Caco-2 (cell line): ENCODE data around the gene PTGIS. TPM values are rescaled to one million over a fixed set of nuclear protein-coding genes. Genes with fewer than 3 reads are reported as not detected.
A peak's percentile ranks its signal among the peaks of the same experiment; 100 is the strongest.

Experiments used
- BruUV-seq: library from RNA; stranded (reverse); fragments of 400-500 nt; replicated peaks from 2 replicates; lab custom pipeline; 2021; lab: Mats Ljungman, UMichigan
- CTCF ChIA-PET: fragments of 300-600 bp; sonication (Branson Sonifier 250); formaldehyde crosslinking; loops from one replicate; lab custom pipeline; 2022; ENCODE audit warnings: antibody characterized with exemption; lab: Charles Lee
- POLR2A ChIA-PET: fragments of 300-600 bp; sonication (Branson Sonifier 250); formaldehyde crosslinking; loops from one replicate; lab custom pipeline; 2022; ENCODE audit warnings: antibody characterized with exemption; lab: Charles Lee
- DNase-seq, 2 experiments: peaks; one replicate each; pipeline versions ENCODE4 v3.0.0 to v3.0.0-alpha.2; 2020 to 2022
- H3K27me3 ChIP-seq: replicated peaks from 2 replicates; pipeline ENCODE4 v1.6.0; 2011; ENCODE audit warnings: low read length; ENCODE audit not compliant: control insufficient read depth, insufficient read depth
- H3K36me3 ChIP-seq: 2 replicates; pipeline ENCODE4 v1.5.1; 2011; ENCODE audit warnings: low read length; ENCODE audit not compliant: control insufficient read depth, insufficient read depth
- H3K4me1 ChIP-seq: fragments of 250-450 bp; sonication (Bioruptor Pico); 2 replicates; pipeline ENCODE4 v1.5.1; 2020; ENCODE audit warnings: mild to moderate bottlenecking
- H3K4me3 ChIP-seq: 2 replicates; pipeline ENCODE4 v1.5.1; 2011; ENCODE audit warnings: low read depth, mild to moderate bottlenecking, control low read depth, low read length
- H3K9me3 ChIP-seq: fragments of 250-450 bp; sonication (Bioruptor Pico); 2 replicates; pipeline ENCODE4 v1.5.1; 2020; ENCODE audit warnings: mild to moderate bottlenecking, moderate library complexity
- H3K27ac Mint-ChIP-seq: one replicate; pipeline ENCODE4 v1.8.0; 2022; ENCODE audit warnings: mixed read lengths; ENCODE audit not compliant: unreplicated experiment
- H3K27me3 Mint-ChIP-seq: one replicate; pipeline ENCODE4 v1.8.0; 2022; ENCODE audit warnings: mixed read lengths; ENCODE audit not compliant: insufficient read depth, unreplicated experiment
- H3K36me3 Mint-ChIP-seq: one replicate; pipeline ENCODE4 v1.8.0; 2022; ENCODE audit warnings: mild to moderate bottlenecking, mixed read lengths; ENCODE audit not compliant: insufficient read depth, unreplicated experiment
- H3K4me1 Mint-ChIP-seq: one replicate; pipeline ENCODE4 v1.8.0; 2022; ENCODE audit warnings: low read depth, mixed read lengths; ENCODE audit not compliant: unreplicated experiment
- H3K4me3 Mint-ChIP-seq: one replicate; pipeline ENCODE4 v1.8.0; 2022; ENCODE audit warnings: mild to moderate bottlenecking, moderate library complexity, mixed read lengths; ENCODE audit not compliant: unreplicated experiment
- H3K9me3 Mint-ChIP-seq: one replicate; pipeline ENCODE4 v1.8.0; 2022; ENCODE audit warnings: mixed read lengths; ENCODE audit not compliant: unreplicated experiment
- intact Hi-C: fragments of 100-400 bp; cut with micrococcal nuclease; formaldehyde crosslinking; loops from one replicate; pipeline ENCODE4 v1.10.0; 2022; ENCODE audit not compliant: unreplicated experiment
- total RNA-seq: library from RNA; stranded (reverse); gene quantifications from 2 replicates; pipeline ENCODE4 v1.2.3, GENCODE V29; 2022
- TF ChIP-seq, protein P1 (sequence below), 2 experiments: fragments of 200-600 bp in 1 of 2; IDR thresholded peaks; 1 replicate in 1 of 2; 2 replicates in 1 of 2; pipeline versions ENCODE4 v1.5.1 to v1.8.0; 2011 to 2022; ENCODE audit warnings: antibody characterized with exemption in 1 of 2, control low read depth in 1 of 2, inconsistent platforms in 1 of 2, low read depth in 1 of 2, low read length in 1 of 2, mild to moderate bottlenecking in 1 of 2, moderate library complexity in 1 of 2; ENCODE audit not compliant: insufficient read depth in 1 of 2, severe bottlenecking in 1 of 2, unreplicated experiment in 1 of 2

Gene PTGIS
- total RNA-seq, 1 experiment from 2014 or later: 2.7 TPM

DNA sequence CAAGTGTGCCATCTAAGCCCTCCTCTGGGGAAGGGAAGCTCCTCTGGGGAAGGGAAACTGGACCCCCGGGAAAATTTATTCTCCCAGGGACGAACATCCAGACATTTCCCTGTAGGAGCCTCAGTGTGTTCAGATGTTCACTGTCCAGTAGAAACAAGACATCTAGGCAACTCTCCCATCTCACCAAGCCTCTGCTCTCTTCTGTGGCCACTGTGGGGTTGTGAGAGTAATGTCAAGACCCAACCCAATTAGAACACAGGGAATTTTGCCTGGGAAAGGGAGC, 3.6 kb upstream of the PTGIS start:
- BruUV-seq: no TSS peak
- Histone ChIP-seq H3K36me3 (no peaks in the 10 kb centered on the region), H3K27me3 (no peaks in the 10 kb centered on the region), H3K9me3 (no peaks in the 10 kb centered on the region), H3K4me1 (peaks cover 7% of the 10 kb centered on the region; the same call in 1 of the 2 replicates), H3K4me3 (no peak overlapping the region)
- Mint-ChIP-seq H3K4me3 (no peak overlapping the region), H3K4me1 (peaks cover 16% of the 10 kb centered on the region), H3K9me3 (peaks cover 5% of the 10 kb centered on the region), H3K27me3 (no peaks in the 10 kb centered on the region), H3K27ac (no peak overlapping the region), H3K36me3 (no peaks in the 10 kb centered on the region)
- CTCF ChIA-PET: interaction anchor here (1.0 kb wide), 1 partner anchor 10 kb away, joined by 3 read pairs; no protein-coding TSS in a partner anchor
- no peak for DNase-seq
- TF ChIP-seq, protein P1, sequence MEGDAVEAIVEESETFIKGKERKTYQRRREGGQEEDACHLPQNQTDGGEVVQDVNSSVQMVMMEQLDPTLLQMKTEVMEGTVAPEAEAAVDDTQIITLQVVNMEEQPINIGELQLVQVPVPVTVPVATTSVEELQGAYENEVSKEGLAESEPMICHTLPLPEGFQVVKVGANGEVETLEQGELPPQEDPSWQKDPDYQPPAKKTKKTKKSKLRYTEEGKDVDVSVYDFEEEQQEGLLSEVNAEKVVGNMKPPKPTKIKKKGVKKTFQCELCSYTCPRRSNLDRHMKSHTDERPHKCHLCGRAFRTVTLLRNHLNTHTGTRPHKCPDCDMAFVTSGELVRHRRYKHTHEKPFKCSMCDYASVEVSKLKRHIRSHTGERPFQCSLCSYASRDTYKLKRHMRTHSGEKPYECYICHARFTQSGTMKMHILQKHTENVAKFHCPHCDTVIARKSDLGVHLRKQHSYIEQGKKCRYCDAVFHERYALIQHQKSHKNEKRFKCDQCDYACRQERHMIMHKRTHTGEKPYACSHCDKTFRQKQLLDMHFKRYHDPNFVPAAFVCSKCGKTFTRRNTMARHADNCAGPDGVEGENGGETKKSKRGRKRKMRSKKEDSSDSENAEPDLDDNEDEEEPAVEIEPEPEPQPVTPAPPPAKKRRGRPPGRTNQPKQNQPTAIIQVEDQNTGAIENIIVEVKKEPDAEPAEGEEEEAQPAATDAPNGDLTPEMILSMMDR (IDR thresholded peaks at IDR 0.05; ENCODE audit: insufficient read depth in 1 of 2, low read depth in 1 of 2, low read length in 1 of 2, severe bottlenecking in 1 of 2, unreplicated experiment in 1 of 2): no peak
- POLR2A ChIA-PET: no interaction called here
- intact Hi-C loops: loop anchor here (1.0 kb wide), 1 partner anchor 12 kb away; no protein-coding TSS in a partner anchor

DNA sequence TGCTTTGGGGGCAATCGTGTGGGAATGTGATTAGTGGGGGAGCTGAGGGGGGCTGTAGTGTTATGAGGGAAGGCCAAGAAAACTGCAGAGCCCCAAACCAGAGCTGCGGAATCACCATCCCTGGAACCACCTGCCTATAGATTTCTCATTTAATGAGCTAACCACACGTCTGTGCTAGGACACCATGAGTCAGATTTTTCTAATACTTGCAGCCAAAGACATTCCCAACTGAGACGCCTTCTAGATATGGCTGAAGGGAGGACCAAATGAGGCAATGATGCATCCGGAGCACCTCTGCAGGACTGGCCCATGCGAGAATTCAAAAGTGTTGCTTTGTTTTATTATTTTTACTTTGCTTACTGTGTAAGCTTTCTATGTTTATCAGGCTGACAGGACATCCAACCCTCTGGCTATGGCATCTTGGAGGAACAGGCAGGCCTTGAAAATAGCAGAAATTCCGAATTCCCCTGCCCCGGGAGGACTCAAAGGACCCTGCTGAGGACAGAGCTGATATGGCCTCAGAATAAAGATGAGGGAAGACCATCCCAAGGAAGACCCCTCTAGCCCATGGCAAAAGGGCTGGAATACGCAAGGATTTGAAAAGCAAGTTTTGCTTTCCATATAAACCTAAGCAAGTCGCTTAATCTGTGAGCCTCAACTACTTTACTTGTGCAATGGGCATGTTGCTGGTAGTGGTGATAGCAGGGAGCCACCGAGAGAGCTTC, 3.1 kb upstream of the PTGIS start:
- Histone ChIP-seq H3K27me3 (no peaks in the 10 kb centered on the region), H3K9me3 (no peaks in the 10 kb centered on the region), H3K4me1 (peaks cover 7% of the 10 kb centered on the region; the same call in 1 of the 2 replicates), H3K4me3 (no peak overlapping the region), H3K36me3 (no peaks in the 10 kb centered on the region)
- BruUV-seq: no TSS peak
- H3K4me1 Mint-ChIP-seq: peaks cover 21% of the 10 kb centered on the region
- intact Hi-C loops: loop anchor here (1.0 kb wide), 1 partner anchor 12 kb away; no protein-coding TSS in a partner anchor
- no peaks in the 10 kb centered on the region for H3K36me3 Mint-ChIP-seq
- H3K27ac Mint-ChIP-seq: no peak overlapping the region
- no peaks in the 10 kb centered on the region for H3K27me3 Mint-ChIP-seq
- TF ChIP-seq, protein P1 (IDR thresholded peaks at IDR 0.05; ENCODE audit: insufficient read depth in 1 of 2, low read depth in 1 of 2, low read length in 1 of 2, severe bottlenecking in 1 of 2, unreplicated experiment in 1 of 2): no peak
- POLR2A ChIA-PET: no interaction called here
- H3K4me3 Mint-ChIP-seq: no peak overlapping the region
- CTCF ChIA-PET: interaction anchor here (0.7 to 2.0 kb wide), 6 partner anchors 10 to 53 kb away, joined by 3 to 8 read pairs (median 6); no protein-coding TSS in a partner anchor
- H3K9me3 Mint-ChIP-seq: peaks cover under 1% of the 10 kb centered on the region
- peak in 1 of 2 experiments; percentile 34 for DNase-seq

DNA sequence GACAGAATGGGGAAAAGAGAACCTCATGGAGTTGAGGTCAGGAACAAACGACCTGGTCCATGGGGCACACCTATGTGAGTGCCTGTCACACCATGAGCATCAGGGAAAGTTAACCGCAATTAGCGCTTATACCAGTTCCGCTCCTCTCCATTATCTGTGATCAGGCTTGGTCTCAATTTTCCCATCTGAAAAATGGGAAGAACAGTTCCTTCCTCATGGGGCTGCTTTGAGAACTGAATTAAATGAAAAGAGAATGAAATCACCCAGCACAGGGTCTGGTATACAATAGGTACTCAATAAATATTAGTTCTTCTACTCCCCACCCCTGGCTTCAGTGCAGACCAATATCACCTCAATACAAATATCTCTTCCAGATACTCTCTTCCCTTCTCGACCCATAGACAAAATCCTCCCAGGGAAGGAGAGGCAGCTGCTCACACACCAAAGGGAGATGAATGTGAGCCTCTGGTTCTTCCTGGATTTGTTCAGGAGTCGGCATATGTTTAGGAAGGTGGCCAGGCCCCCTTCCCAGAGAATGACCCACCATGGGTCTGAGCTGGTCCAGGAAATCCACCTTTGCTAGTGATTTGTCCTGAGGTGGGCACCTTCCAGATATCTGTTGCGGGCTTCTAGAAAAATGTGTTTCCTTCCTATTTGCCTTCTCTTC, 2.4 kb upstream of the PTGIS start:
- no peaks in the 10 kb centered on the region for H3K27me3 ChIP-seq
- ChIA-PET POLR2A (interaction anchor here (0.6 to 1.3 kb wide), 2 partner anchors 13 to 885 kb away, joined by 3 to 4 read pairs; no protein-coding TSS in a partner anchor), CTCF (interaction anchor here (0.7 to 2.0 kb wide), 9 partner anchors 13 to 105 kb away, joined by 3 to 14 read pairs (median 6); no protein-coding TSS in a partner anchor)
- no peaks in the 10 kb centered on the region for H3K36me3 Mint-ChIP-seq
- H3K4me1 ChIP-seq: peaks cover 7% of the 10 kb centered on the region; the same call in 1 of the 2 replicates
- TF ChIP-seq, protein P1 (IDR thresholded peaks at IDR 0.05; ENCODE audit: insufficient read depth in 1 of 2, low read depth in 1 of 2, low read length in 1 of 2, severe bottlenecking in 1 of 2, unreplicated experiment in 1 of 2): no peak
- intact Hi-C loops: no loop called here
- H3K9me3 Mint-ChIP-seq: no peaks in the 10 kb centered on the region
- no peaks in the 10 kb centered on the region for H3K36me3 ChIP-seq
- H3K4me3 Mint-ChIP-seq: no peak overlapping the region
- peak in 1 of 2 experiments; percentile 22 for DNase-seq
- no TSS peak for BruUV-seq
- no peaks in the 10 kb centered on the region for H3K27me3 Mint-ChIP-seq
- H3K4me1 Mint-ChIP-seq: peaks cover 21% of the 10 kb centered on the region
- H3K4me3 ChIP-seq: no peak overlapping the region
- no peak overlapping the region for H3K27ac Mint-ChIP-seq
- H3K9me3 ChIP-seq: no peaks in the 10 kb centered on the region
